ENCODE measurements around the gene SLAIN2. TPM values are rescaled to one million over a fixed set of nuclear protein-coding genes. Genes with fewer than 3 reads are reported as not detected.

Gene SLAIN2
- total and polyA plus RNA-seq, 2 of the 4 experiments (the other 2 are of a cell fraction): 23.3 to 53.0 TPM

GRCh38 chr4:48366611-48367010, 25.3 kb downstream of the SLAIN2 start:
- Histone ChIP-seq H2AK9ac (replicated peaks; ENCODE audit: low read depth, low read length, poor library complexity) (no peak overlapping the region), H3K36me3 (ENCODE audit: control insufficient read depth, insufficient read depth, low read length) (no peaks in the 10 kb centered on the region), H2BK15ac (ENCODE audit: low read depth, low read length) (no peak overlapping the region), H2AK5ac (ENCODE audit: low read depth, low read length) (no peak overlapping the region), H3K9ac (ENCODE audit: low read depth, low read length) (no peak overlapping the region), H2BK20ac (ENCODE audit: low read depth, low read length) (no peak overlapping the region), H3K9me3 (ENCODE audit: control insufficient read depth, insufficient read depth, low read length) (no peaks in the 10 kb centered on the region), H4K91ac (ENCODE audit: insufficient read depth, low read depth, low read length) (no peak overlapping the region), H3K4me3 (ENCODE audit: insufficient read depth, low read depth, low read length) (no peak overlapping the region), H3K9me1 (ENCODE audit: insufficient read depth, low read length) (no peaks in the 10 kb centered on the region), H3K4ac (ENCODE audit: low read depth, low read length) (no peak overlapping the region), H3K14ac (replicated peaks; ENCODE audit: low read depth, low read length) (no peak overlapping the region), H2AFZ (replicated peaks; ENCODE audit: low read length, poor library complexity) (no peak overlapping the region), H2BK5ac (ENCODE audit: low read depth, low read length, poor library complexity, severe bottlenecking) (no peak overlapping the region), H3K4me2 (ENCODE audit: low read depth, low read length) (no peak overlapping the region), H4K8ac (ENCODE audit: low read depth in 2 of 2, low read length in 2 of 2) (no peak overlapping the region), H3K79me1 (ENCODE audit: low read depth in 1 of 2, low read length in 2 of 2) (peaks cover 0 to 38% of the 10 kb centered on the region in 2 experiments; a peak in 2 of 4 replicates), H3K27me3 (ENCODE audit: control insufficient read depth, insufficient read depth, low read length) (no peaks in the 10 kb centered on the region), H3K23ac (ENCODE audit: low read depth, low read length) (no peak overlapping the region), H3K27ac (ENCODE audit: insufficient read depth, low read length) (no peak overlapping the region), H2BK120ac (ENCODE audit: low read depth, low read length) (no peak overlapping the region), H3K18ac (ENCODE audit: low read depth, low read length) (no peak overlapping the region), H3K4me1 (ENCODE audit: control insufficient read depth, insufficient read depth, low read length) (no peaks in the 10 kb centered on the region), H4K5ac (ENCODE audit: low read depth, low read length) (no peak overlapping the region), H3K56ac (ENCODE audit: extremely low read depth, insufficient read depth, low read length) (no peak overlapping the region), H4K20me1 (ENCODE audit: insufficient read depth, low read length) (peaks cover 19% of the 10 kb centered on the region; the same call in 1 of the 2 replicates)
- ChIA-PET CTCF (interaction anchor here (0.6 kb wide), 1 partner anchor 472 kb away, joined by 5 read pairs; no protein-coding TSS in a partner anchor), POLR2A (ENCODE audit: unreplicated experiment) (no interaction called here)
- ATAC-seq (ENCODE audit: low read depth) (no peak), DNase-seq (no peak)
- no CpG with 5 or more reads among the region's 3 CpGs for WGBS, 2 experiments (ENCODE audit: extremely low coverage in 2 of 2, insufficient read length in 1 of 2)
- TF ChIP-seq NFE2L2 (IDR thresholded peaks at IDR 0.05; ENCODE audit: low read depth, low read length): no peak
- no peak for TF ChIP-seq CHD1 (IDR thresholded peaks at IDR 0.05; ENCODE audit: low read depth, low read length)
- TF ChIP-seq MAFK (IDR thresholded peaks at IDR 0.05; ENCODE audit: low read depth, low read length): no peak
- no peak for TF ChIP-seq SMC3 (IDR thresholded peaks at IDR 0.05; ENCODE audit: low read depth, low read length)
- no peak for TF ChIP-seq POLR2A (IDR thresholded peaks at IDR 0.05; ENCODE audit: low read depth, low read length)
- TF ChIP-seq RCOR1 (IDR thresholded peaks at IDR 0.05; ENCODE audit: insufficient replicate concordance, low read length): no peak
- TF ChIP-seq ELK1 (IDR thresholded peaks at IDR 0.05; ENCODE audit: borderline replicate concordance, low read depth, low read length): no peak
- TF ChIP-seq CEBPB (IDR thresholded peaks at IDR 0.05; ENCODE audit: low read depth, low read length): no peak
- TF ChIP-seq MAZ (IDR thresholded peaks at IDR 0.05; ENCODE audit: borderline replicate concordance, low read depth, low read length): no peak
- no peak for TF ChIP-seq USF2 (IDR thresholded peaks at IDR 0.05; ENCODE audit: low read depth, low read length)
- TF ChIP-seq MXI1 (IDR thresholded peaks at IDR 0.05; ENCODE audit: borderline replicate concordance, low read depth, low read length): no peak
- no peak for TF ChIP-seq CTCF (conservative IDR thresholded peaks at IDR 0.05; ENCODE audit: low read depth, low read length)
- TF ChIP-seq RAD21 (IDR thresholded peaks at IDR 0.05; ENCODE audit: low read length): no peak
- TF ChIP-seq FOS (IDR thresholded peaks at IDR 0.05; ENCODE audit: low read depth, low read length): no peak
- BruUV-seq (replicated peaks): no TSS peak
- dilution Hi-C loops (cut with HindIII; ENCODE audit: low sequenced_read_pairs, unreplicated experiment) (no loop called here), in situ Hi-C loops (cut with MboI; ENCODE audit: low sequenced_read_pairs) (loop anchor here (25.0 kb wide), 1 partner anchor 504 kb away; no protein-coding TSS in a partner anchor), intact Hi-C loops (cut with micrococcal nuclease) (no loop called here)
